PC-3 (cell line): ENCODE data around the gene MDM4. TPM values are rescaled to one million over a fixed set of nuclear protein-coding genes. Genes with fewer than 3 reads are reported as not detected.

Experiments used
- ATAC-seq: fragments of 200-7000 bp; cut with Tn5 transposase; 2 replicates; pipeline ENCODE4 v1.9.1; 2020; ENCODE audit warnings: mild to moderate bottlenecking, moderate library complexity
- BruUV-seq: library from RNA; stranded (reverse); fragments of 400-500 nt; replicated peaks from 2 replicates; lab custom pipeline; 2021; lab: Mats Ljungman, UMichigan
- CTCF ChIA-PET: fragments of 300-600 bp; sonication (Branson Sonifier 250); formaldehyde crosslinking; loops from one replicate; lab custom pipeline; 2022; ENCODE audit warnings: antibody characterized with exemption; lab: Charles Lee
- POLR2A ChIA-PET: fragments of 300-600 bp; sonication (Branson Sonifier 250); formaldehyde crosslinking; loops from one replicate; lab custom pipeline; 2022; ENCODE audit warnings: antibody characterized with exemption; ENCODE audit not compliant: unreplicated experiment; lab: Charles Lee
- DNase-seq: peaks from one replicate; pipeline ENCODE4 v3.0.0-alpha.2; 2015
- H2AFZ ChIP-seq: fragments of 300-600 bp; sonication (generic); 2 replicates; pipeline ENCODE4 v1.6.0; 2016; ENCODE audit warnings: antibody characterized with exemption, low read length
- H3F3A ChIP-seq: fragments of 300-600 bp; sonication (generic); one replicate; pipeline ENCODE4 v1.6.0; 2017; ENCODE audit warnings: antibody characterized with exemption, low read length, control low read depth, mild to moderate bottlenecking; ENCODE audit not compliant: unreplicated experiment
- H3K27ac ChIP-seq: fragments of 300-600 bp; sonication (generic); 2 replicates; pipeline ENCODE4 v1.5.1; 2016; ENCODE audit warnings: mild to moderate bottlenecking, low read length
- H3K27me3 ChIP-seq: fragments of 300-600 bp; sonication (generic); 2 replicates; pipeline ENCODE4 v1.6.1; 2016; ENCODE audit warnings: low read length, mixed read lengths
- H3K36me3 ChIP-seq: fragments of 300-600 bp; sonication (generic); 2 replicates; pipeline ENCODE4 v1.6.1; 2016; ENCODE audit warnings: low read depth, mixed run types, low read length, mixed read lengths
- H3K4me1 ChIP-seq: fragments of 300-600 bp; sonication (generic); 2 replicates; pipeline ENCODE4 v1.5.1; 2016; ENCODE audit warnings: low read length; ENCODE audit not compliant: insufficient read depth
- H3K4me2 ChIP-seq: fragments of 300-600 bp; sonication (generic); 2 replicates; pipeline ENCODE4 v1.6.0; 2016; ENCODE audit warnings: low read length
- H3K4me3 ChIP-seq: fragments of 300-600 bp; sonication (generic); 2 replicates; pipeline ENCODE4 v1.5.1; 2016; ENCODE audit warnings: mild to moderate bottlenecking, low read length, mixed read lengths
- H3K79me2 ChIP-seq: fragments of 300-600 bp; sonication (generic); 2 replicates; pipeline ENCODE4 v1.6.1; 2017; ENCODE audit warnings: low read length, mixed read lengths
- H3K9ac ChIP-seq: fragments of 300-600 bp; sonication (generic); 2 replicates; pipeline ENCODE4 v1.6.0; 2016; ENCODE audit warnings: mild to moderate bottlenecking, low read length
- H3K9me2 ChIP-seq: fragments of 300-600 bp; sonication (generic); replicated peaks from 2 replicates; pipeline ENCODE4 v1.6.1; 2016; ENCODE audit warnings: mixed run types, low read length, mixed read lengths
- H3K9me3 ChIP-seq: fragments of 300-600 bp; sonication (generic); 2 replicates; pipeline ENCODE4 v1.6.1; 2016; ENCODE audit warnings: low read length, mixed read lengths
- H4K20me1 ChIP-seq: fragments of 300-600 bp; sonication (generic); 2 replicates; pipeline ENCODE4 v1.6.1; 2016; ENCODE audit warnings: low read length, mixed read lengths
- EZH2 ChIP-seq: fragments of 300-600 bp; sonication (generic); IDR thresholded peaks from one replicate; pipeline ENCODE4 v1.6.1; 2017; ENCODE audit warnings: antibody characterized with exemption, mild to moderate bottlenecking, low read length; ENCODE audit not compliant: unreplicated experiment
- EZH2phosphoT487 ChIP-seq: fragments of 300-600 bp; sonication (generic); IDR thresholded peaks from 2 replicates; pipeline ENCODE4 v1.6.1; 2018; ENCODE audit warnings: mild to moderate bottlenecking, antibody characterized with exemption, low read length, borderline replicate concordance
- intact Hi-C: fragments of 100-400 bp; cut with micrococcal nuclease; formaldehyde crosslinking; loops from 2 replicates; pipeline ENCODE4 v1.9.0; 2023
- total RNA-seq: library from RNA; depleted of rRNA; stranded (reverse); fragments of >200 nt; gene quantifications from 2 replicates; pipeline ENCODE4 v1.2.3, GENCODE V29; 2014
- TF ChIP-seq, protein P1 (sequence below): fragments of 300-600 bp; sonication (generic); conservative IDR thresholded peaks from 2 replicates; pipeline ENCODE4 v1.5.1; 2017; ENCODE audit warnings: antibody characterized with exemption, low read depth, mild to moderate bottlenecking, low read length

MDM4 gene
- total RNA-seq, 1 experiment from 2014 or later: 36.3 TPM

DNA sequence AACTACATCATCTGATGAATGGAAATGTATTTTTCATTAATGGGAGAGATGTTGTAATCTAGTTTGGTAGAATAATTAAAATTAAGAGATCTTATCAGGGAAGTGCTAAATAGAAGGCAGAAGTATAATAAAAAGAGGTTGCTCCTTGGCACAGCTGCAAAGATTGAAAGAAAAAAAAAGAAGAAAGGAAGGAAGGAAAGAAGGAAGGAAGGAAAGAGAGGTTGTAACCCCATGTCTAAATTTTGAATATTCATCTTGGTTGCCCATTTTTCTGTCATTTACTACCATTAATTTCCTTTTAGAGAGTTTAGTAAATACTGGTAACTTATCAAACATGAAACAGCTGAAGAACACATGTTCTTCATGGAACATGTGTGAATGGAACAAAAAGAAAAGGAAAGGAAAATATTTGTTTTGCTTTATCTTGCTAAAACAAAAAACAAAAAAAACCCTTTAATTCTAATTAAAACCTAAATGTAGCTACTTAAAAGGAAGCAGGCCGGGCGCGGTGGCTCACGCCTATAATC lies 10.5 kb upstream of the MDM4 start:
- no peaks in the 10 kb centered on the region for H3K9me3 ChIP-seq
- H3K9ac ChIP-seq: peak overlapping the region; percentile 47
- H4K20me1 ChIP-seq: no peaks in the 10 kb centered on the region
- peak overlapping the region; percentile 80 for H2AFZ ChIP-seq
- H3K4me3 ChIP-seq: peak overlapping the region; percentile 68
- peaks cover 23% of the 10 kb centered on the region for H3K4me1 ChIP-seq
- TF ChIP-seq, protein P1, sequence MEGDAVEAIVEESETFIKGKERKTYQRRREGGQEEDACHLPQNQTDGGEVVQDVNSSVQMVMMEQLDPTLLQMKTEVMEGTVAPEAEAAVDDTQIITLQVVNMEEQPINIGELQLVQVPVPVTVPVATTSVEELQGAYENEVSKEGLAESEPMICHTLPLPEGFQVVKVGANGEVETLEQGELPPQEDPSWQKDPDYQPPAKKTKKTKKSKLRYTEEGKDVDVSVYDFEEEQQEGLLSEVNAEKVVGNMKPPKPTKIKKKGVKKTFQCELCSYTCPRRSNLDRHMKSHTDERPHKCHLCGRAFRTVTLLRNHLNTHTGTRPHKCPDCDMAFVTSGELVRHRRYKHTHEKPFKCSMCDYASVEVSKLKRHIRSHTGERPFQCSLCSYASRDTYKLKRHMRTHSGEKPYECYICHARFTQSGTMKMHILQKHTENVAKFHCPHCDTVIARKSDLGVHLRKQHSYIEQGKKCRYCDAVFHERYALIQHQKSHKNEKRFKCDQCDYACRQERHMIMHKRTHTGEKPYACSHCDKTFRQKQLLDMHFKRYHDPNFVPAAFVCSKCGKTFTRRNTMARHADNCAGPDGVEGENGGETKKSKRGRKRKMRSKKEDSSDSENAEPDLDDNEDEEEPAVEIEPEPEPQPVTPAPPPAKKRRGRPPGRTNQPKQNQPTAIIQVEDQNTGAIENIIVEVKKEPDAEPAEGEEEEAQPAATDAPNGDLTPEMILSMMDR: no peak
- no peak for TF ChIP-seq EZH2
- no peak for TF ChIP-seq EZH2phosphoT487
- no peaks in the 10 kb centered on the region for H3K36me3 ChIP-seq
- H3K4me2 ChIP-seq: peak overlapping the region; percentile 75
- CTCF ChIA-PET: interaction anchor here (0.6 to 2.7 kb wide), 11 partner anchors 10 to 301 kb away, joined by 3 to 21 read pairs (median 7); partner anchors contain the start of gene MDM4
- H3F3A ChIP-seq: peaks cover 13% of the 10 kb centered on the region
- intact Hi-C loops: loop anchor here (2.0 kb wide), 1 partner anchor 301 kb away; no protein-coding TSS in a partner anchor
- ATAC-seq (no peak), DNase-seq (no peak)
- POLR2A ChIA-PET: interaction anchor here (0.5 to 3.5 kb wide), 5 partner anchors 10 to 130 kb away, joined by 3 to 43 read pairs (median 3); partner anchors contain the start of gene MDM4
- BruUV-seq: no TSS peak
- no peaks in the 10 kb centered on the region for H3K27me3 ChIP-seq
- H3K27ac ChIP-seq: no peak overlapping the region
- H3K9me2 ChIP-seq: no peaks in the 10 kb centered on the region
- no peaks in the 10 kb centered on the region for H3K79me2 ChIP-seq

DNA sequence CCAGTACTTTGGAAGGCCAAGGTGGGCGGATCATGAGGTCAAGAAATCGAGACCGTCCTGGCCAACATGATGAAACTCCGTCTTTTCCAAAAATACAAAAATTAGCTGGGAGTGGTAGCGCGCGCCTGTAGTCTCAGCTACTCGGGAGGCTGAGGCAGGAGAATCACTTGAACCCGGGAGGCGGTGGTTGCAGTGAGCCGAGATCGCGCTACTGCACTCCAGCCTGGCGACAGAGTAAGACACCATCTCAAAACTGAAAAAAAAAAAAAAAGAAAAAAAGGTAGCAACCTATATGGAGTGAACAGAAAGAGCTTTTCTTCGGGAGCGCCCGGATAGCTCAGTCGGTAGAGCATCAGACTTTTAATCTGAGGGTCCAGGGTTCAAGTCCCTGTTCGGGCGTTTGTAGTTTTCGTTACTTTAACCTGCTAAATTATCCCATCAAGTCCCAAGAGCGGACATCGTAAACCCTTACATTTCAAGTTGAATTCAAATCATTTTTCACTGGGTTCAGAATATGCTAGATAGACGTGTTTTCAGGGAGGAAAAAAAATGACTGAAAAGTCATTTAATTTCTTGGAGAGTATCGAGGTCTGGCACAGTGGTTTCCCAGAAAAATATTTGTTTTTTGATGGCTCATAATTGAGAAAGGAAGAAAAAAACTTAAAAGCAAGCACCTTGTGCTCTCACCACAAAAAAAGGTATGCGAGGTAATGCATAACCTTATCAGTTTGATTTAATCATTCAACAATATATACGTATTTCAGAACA lies 9.8 kb upstream of the MDM4 start:
- peak overlapping the region; percentile 76 for H3K4me3 ChIP-seq
- DNase-seq: peak; percentile 99
- intact Hi-C loops: loop anchor here (2.0 kb wide), 1 partner anchor 300 kb away; no protein-coding TSS in a partner anchor
- peak overlapping the region; percentile 86 for H3K4me2 ChIP-seq
- H3K27me3 ChIP-seq: no peaks in the 10 kb centered on the region
- peak overlapping the region; percentile 17 for H3K27ac ChIP-seq
- no peaks in the 10 kb centered on the region for H3K9me2 ChIP-seq
- H2AFZ ChIP-seq: peak overlapping the region; percentile 80
- no peaks in the 10 kb centered on the region for H3K9me3 ChIP-seq
- peak overlapping the region; percentile 47 for H3K9ac ChIP-seq
- no peaks in the 10 kb centered on the region for H4K20me1 ChIP-seq
- CTCF ChIA-PET: interaction anchor here (0.6 to 2.7 kb wide), 12 partner anchors 9 to 301 kb away, joined by 3 to 21 read pairs (median 6); partner anchors contain the start of gene MDM4
- peaks cover 13% of the 10 kb centered on the region for H3F3A ChIP-seq
- TF ChIP-seq EZH2: no peak
- TF ChIP-seq, protein P1: no peak
- no peak for TF ChIP-seq EZH2phosphoT487
- H3K4me1 ChIP-seq: peaks cover 23% of the 10 kb centered on the region
- peak; percentile 69 for ATAC-seq
- BruUV-seq: no TSS peak
- H3K79me2 ChIP-seq: no peaks in the 10 kb centered on the region
- no peaks in the 10 kb centered on the region for H3K36me3 ChIP-seq
- POLR2A ChIA-PET: interaction anchor here (0.6 to 3.5 kb wide), 5 partner anchors 10 to 131 kb away, joined by 3 to 43 read pairs (median 3); partner anchors contain the start of gene MDM4
